A673 (cell line): Measurements from ENCODE around the gene SLC2A8.

ENCODE experiments used
- CTCF ChIP-seq: fragments of 300-800, 200-600 bp; sonication (generic); conservative IDR thresholded peaks from 2 replicates; pipeline ENCODE4 v1.5.1; 2017; ENCODE audit warnings: low read depth, mild to moderate bottlenecking, antibody characterized with exemption, low read length, moderate library complexity, mixed read lengths
- EZH2 ChIP-seq: fragments of 200-600 bp; sonication (generic); IDR thresholded peaks from 2 replicates; pipeline ENCODE4 v1.6.1; 2017; ENCODE audit warnings: borderline replicate concordance, low read depth, mild to moderate bottlenecking, mixed read lengths, antibody characterized with exemption, low read length; ENCODE audit not compliant: poor library complexity, severe bottlenecking

GRCh38 chr9:127448112-127448805 is 51.3 kb downstream of the SLC2A8 start:
- TF ChIP-seq EZH2 (no peak), CTCF (no peak)
